Activated naive CD4-positive, alpha-beta T cell treated with anti-CD3 and anti-CD28 coated beads, Interleukin-2, amount 50 U/mL, for 72 hours (primary cell): Measurements from ENCODE around the gene NCBP3. TPM values are rescaled to one million over a fixed set of nuclear protein-coding genes. Genes with fewer than 3 reads are reported as not detected.
"Not testable (repeated sequence)": the region's sequence is repeated elsewhere in the genome, so short reads cannot be mapped to it uniquely, and the experiment has no call there.

Experiments
- ATAC-seq, 2 donors: fragments of 150-1000 bp; cut with Tn5 transposase; 2 replicates each; pipeline ENCODE4 v1.10.0; 2021; ENCODE audit warnings: mild to moderate bottlenecking in 2 of 2, moderate library complexity in 2 of 2
- DNase-seq, 2 donors: peaks; one replicate each; pipeline ENCODE4 v3.0.0; 2021 to 2022; ENCODE audit warnings: low spot score in 2 of 2
- H3K27ac Mint-ChIP-seq, 2 donors: one replicate each; pipeline ENCODE4 v1.8.0; 2022; ENCODE audit warnings: mild to moderate bottlenecking in 2 of 2, mixed read lengths in 2 of 2
- H3K36me3 Mint-ChIP-seq, 2 donors: one replicate each; pipeline ENCODE4 v1.8.0; 2022; ENCODE audit warnings: mixed read lengths in 2 of 2
- H3K9me3 Mint-ChIP-seq, 2 donors: one replicate each; pipeline ENCODE4 v1.8.0; 2022; ENCODE audit warnings: mixed read lengths in 2 of 2
- total RNA-seq, 2 donors: library from RNA; stranded (reverse); gene quantifications; one replicate each; pipeline ENCODE4 v1.2.3, GENCODE V29; 2022

NCBP3 gene
- total RNA-seq, 2 donors from 2014 or later = 35.4 to 44.4 TPM

GRCh38 chr17:3861761-3862681 lies 16.0 kb upstream of the NCBP3 start:
- DNase-seq (no peak), ATAC-seq (no peak)
- Mint-ChIP-seq H3K27ac (peak overlapping the region in 1 of 2 donors; percentile 46), H3K36me3 (no peaks in the 10 kb centered on the region), H3K9me3 (no peaks in the 10 kb centered on the region)

- no peaks in the 10 kb centered on the region for H3K36me3 Mint-ChIP-seq
- ATAC-seq (no peak), DNase-seq (no peak)
Measured at GRCh38 chr17:3860939-3861700, 15.1 kb upstream of the NCBP3 start.

GRCh38 chr17:3859940-3860339 lies 13.9 kb upstream of the NCBP3 start:
- ATAC-seq = no peak
- Mint-ChIP-seq H3K27ac (no peak overlapping the region), H3K9me3 (no peaks in the 10 kb centered on the region), H3K36me3 (no peaks in the 10 kb centered on the region)
- no peak for DNase-seq

More at GRCh38 chr17:3860939-3861700, 15.1 kb upstream of the NCBP3 start:
- Mint-ChIP-seq H3K9me3 (no peaks in the 10 kb centered on the region), H3K27ac (no peak overlapping the region)

- Mint-ChIP-seq H3K36me3 (no peaks in the 10 kb centered on the region), H3K27ac (no peak overlapping the region), H3K9me3 (no peaks in the 10 kb centered on the region)
- ATAC-seq (no peak), DNase-seq (no peak)
Measured at GRCh38 chr17:3857261-3858105, 11.4 kb upstream of the NCBP3 start.

- not testable (repeated sequence) for ATAC-seq, H3K9me3 Mint-ChIP-seq, H3K36me3 Mint-ChIP-seq, H3K27ac Mint-ChIP-seq, DNase-seq
Measured at GRCh38 chr17:3854204-3854603, 8.2 kb upstream of the NCBP3 start.

GRCh38 chr17:3852561-3852960 lies 6.5 kb upstream of the NCBP3 start:
- ATAC-seq = no peak
- H3K36me3 Mint-ChIP-seq = no peaks in the 10 kb centered on the region
- H3K9me3 Mint-ChIP-seq = no peaks in the 10 kb centered on the region
- no peak for DNase-seq
- peak overlapping the region in 1 of 2 donors; percentile 6 for H3K27ac Mint-ChIP-seq

- no peaks in the 10 kb centered on the region for H3K9me3 Mint-ChIP-seq
- no peaks in the 10 kb centered on the region for H3K36me3 Mint-ChIP-seq
- no peak for ATAC-seq
- H3K27ac Mint-ChIP-seq = peak overlapping the region; percentile 6 to 70
- no peak for DNase-seq
Measured at GRCh38 chr17:3851461-3852100, 5.5 kb upstream of the NCBP3 start.

GRCh38 chr17:3848229-3848835 lies 2.3 kb upstream of the NCBP3 start:
- ATAC-seq (no peak), DNase-seq (no peak)
- Mint-ChIP-seq H3K36me3 (peaks cover 0 to 15% of the 10 kb centered on the region in 2 donors), H3K27ac (no peak overlapping the region), H3K9me3 (no peaks in the 10 kb centered on the region)

GRCh38 chr17:3847165-3847670 lies 1.2 kb upstream of the NCBP3 start:
- no peak overlapping the region for H3K27ac Mint-ChIP-seq
- no peaks in the 10 kb centered on the region for H3K9me3 Mint-ChIP-seq
- peaks cover 0 to 18% of the 10 kb centered on the region in 2 donors for H3K36me3 Mint-ChIP-seq
- DNase-seq (no peak), ATAC-seq (no peak)

GRCh38 chr17:3846437-3847164 lies 555 bp upstream of the NCBP3 start:
- H3K36me3 Mint-ChIP-seq = peaks cover 0 to 18% of the 10 kb centered on the region in 2 donors
- DNase-seq = no peak

GRCh38 chr17:3845291-3845620 lies 790 bp downstream of the NCBP3 start:
- ATAC-seq (peak; percentile 47 to 67), DNase-seq (peak; percentile 39 to 62)
- Mint-ChIP-seq H3K36me3 (peaks cover 0 to 18% of the 10 kb centered on the region in 2 donors), H3K27ac (peak overlapping the region; percentile 98), H3K9me3 (no peaks in the 10 kb centered on the region)

More at GRCh38 chr17:3846437-3847164, 555 bp upstream of the NCBP3 start:
- Mint-ChIP-seq H3K27ac (peak overlapping the region; percentile 22 to 98), H3K9me3 (no peaks in the 10 kb centered on the region)
- no peak for ATAC-seq

GRCh38 chr17:3844556-3844955 lies 1.5 kb downstream of the NCBP3 start:
- H3K27ac Mint-ChIP-seq = peak overlapping the region; percentile 30 to 98
- not testable (repeated sequence) for H3K9me3 Mint-ChIP-seq, ATAC-seq
- peaks cover 0 to 23% of the 10 kb centered on the region in 2 donors for H3K36me3 Mint-ChIP-seq
- DNase-seq = peak in 1 of 2 donors; percentile 43

- Mint-ChIP-seq H3K27ac (peak overlapping the region; percentile 46 to 98), H3K9me3 (no peaks in the 10 kb centered on the region), H3K36me3 (peaks cover 0 to 24% of the 10 kb centered on the region in 2 donors)
- ATAC-seq (no peak), DNase-seq (peak; percentile 37 to 53)
Measured at GRCh38 chr17:3843935-3844516, 2.0 kb downstream of the NCBP3 start.

- Mint-ChIP-seq H3K27ac (no peak overlapping the region), H3K9me3 (no peaks in the 10 kb centered on the region), H3K36me3 (peaks cover 0 to 8% of the 10 kb centered on the region in 2 donors)
- no peak for ATAC-seq
- no peak for DNase-seq
Measured at GRCh38 chr17:3838206-3838605, 7.8 kb downstream of the NCBP3 start.

GRCh38 chr17:3836551-3836950 lies 9.5 kb downstream of the NCBP3 start:
- no peak for DNase-seq
- peak overlapping the region in 1 of 2 donors; percentile 50 for H3K27ac Mint-ChIP-seq
- H3K9me3 Mint-ChIP-seq = no peaks in the 10 kb centered on the region
- peaks cover 0 to 7% of the 10 kb centered on the region in 2 donors for H3K36me3 Mint-ChIP-seq
- ATAC-seq = no peak
